Activated CD4-positive, alpha-beta T cell treated with anti-CD3 and anti-CD28 coated beads for 1 hour (primary cell): ENCODE measurements around the gene ATIC.
"Not testable (repeated sequence)": the region's sequence is repeated elsewhere in the genome, so short reads cannot be mapped to it uniquely, and the experiment has no call there.

Experiments used
- DNase-seq: peaks from one replicate; pipeline ENCODE4 v3.0.0-alpha.2; 2020

ATIC gene

DNA sequence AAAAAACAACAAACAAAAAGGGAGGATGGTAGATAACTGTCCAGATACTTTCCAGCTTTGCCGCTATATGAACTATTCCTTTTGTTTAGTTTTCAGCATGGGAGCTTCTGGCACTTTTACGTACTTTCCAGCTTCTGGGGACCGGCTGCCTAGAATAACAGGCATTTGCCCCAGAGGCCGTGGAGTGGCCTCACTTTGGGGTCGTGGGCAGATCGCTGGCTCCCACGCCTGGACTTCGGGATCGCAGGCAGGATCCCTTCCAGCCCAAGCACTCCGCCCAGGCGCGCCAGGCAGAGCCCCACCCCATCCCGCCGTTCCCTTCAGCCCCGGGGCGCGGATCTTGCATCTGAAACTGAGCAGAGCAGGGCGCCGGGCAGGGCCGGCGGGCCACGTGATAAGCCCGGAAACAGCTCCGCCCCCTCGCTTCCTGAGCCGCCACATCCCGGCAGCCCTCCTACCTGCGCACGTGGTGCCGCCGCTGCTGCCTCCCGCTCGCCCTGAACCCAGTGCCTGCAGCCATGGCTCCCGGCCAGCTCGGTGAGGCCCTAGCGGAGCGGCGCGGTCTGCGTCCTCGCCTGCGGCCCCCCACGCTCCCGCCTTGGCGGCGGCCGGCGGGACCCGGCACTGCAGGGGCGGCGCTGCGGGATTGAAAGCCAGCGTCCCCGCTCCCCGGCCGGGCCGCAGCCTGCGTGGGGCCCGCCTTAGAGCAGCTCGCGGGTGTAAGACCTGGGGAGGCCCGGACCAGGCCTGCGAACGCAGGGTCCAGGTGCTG, at the start of gene ATIC:
Gene ATIC, plus strand, starts transcription at position 435 of the 772 bp plus-strand sequence. Its CDS starts 84 bp downstream, at position 519.
- DNase-seq = peak; percentile 80

DNA sequence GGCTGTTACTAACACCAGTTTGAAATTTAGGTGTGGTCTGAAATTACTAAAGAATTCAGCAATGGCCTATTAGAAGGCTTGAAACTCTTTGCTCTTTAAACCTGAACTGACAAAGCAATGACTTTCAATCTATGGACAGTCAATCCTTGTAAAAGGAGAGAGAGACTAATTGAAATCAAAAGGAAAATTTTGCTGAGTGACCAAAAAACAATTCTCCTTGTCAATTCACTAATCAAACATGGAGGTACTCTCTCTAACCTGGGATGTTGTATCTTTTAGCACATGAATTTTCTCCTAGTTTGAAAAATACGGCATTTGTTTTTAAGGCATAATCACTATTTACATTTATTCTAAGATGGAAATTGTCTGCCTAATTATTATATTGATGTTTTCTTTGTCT, 49.6 kb upstream of the ATIC start:
- DNase-seq = no peak

DNA sequence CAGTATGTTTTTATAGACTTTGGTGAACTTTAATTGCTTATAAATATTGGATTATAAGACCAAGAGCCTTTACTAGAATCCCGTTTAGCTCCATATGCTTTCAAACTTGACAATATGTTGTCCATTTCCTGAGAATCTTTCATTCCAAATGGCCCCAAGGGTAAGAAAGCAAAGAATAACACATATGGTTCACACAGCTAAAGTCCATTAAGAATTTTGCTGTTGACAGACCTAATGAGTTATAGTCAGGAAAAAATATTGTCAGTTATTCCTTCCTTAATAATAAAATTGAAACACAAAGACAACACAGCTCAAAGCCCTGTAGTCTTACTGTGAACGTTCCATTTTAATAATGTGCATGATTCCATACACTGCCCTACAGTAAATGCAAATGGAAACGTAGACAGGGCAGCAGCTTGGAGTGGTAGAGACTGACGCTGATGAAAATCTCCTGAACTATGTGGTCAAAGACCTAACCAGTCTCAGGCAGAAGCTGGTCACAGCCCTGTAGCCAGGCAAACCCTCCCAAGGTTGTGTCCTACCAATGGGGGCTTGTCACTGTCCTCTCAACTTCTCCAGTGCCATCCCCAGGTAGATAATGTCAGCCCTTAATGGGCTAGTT, 49.0 kb upstream of the ATIC start:
- DNase-seq = no peak

DNA sequence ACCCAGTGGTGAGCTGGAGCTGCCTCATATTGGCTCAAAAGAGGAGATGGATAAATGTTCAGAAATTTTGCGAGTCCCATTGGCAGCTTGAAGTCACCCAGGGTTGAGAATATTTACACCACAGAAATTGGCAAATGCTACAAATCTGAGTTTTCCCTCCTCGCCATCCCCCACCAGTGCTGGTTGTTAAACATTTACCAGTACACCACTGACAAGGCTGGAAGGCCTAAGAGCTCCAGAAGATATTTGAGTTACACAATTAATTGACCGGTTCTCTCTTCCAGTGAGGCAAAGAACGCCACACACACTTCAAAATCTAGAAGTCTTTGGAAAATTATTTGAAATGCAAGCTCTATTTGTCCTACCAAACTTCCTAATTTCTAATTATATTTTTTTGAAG, 47.5 kb upstream of the ATIC start:
- no peak for DNase-seq

DNA sequence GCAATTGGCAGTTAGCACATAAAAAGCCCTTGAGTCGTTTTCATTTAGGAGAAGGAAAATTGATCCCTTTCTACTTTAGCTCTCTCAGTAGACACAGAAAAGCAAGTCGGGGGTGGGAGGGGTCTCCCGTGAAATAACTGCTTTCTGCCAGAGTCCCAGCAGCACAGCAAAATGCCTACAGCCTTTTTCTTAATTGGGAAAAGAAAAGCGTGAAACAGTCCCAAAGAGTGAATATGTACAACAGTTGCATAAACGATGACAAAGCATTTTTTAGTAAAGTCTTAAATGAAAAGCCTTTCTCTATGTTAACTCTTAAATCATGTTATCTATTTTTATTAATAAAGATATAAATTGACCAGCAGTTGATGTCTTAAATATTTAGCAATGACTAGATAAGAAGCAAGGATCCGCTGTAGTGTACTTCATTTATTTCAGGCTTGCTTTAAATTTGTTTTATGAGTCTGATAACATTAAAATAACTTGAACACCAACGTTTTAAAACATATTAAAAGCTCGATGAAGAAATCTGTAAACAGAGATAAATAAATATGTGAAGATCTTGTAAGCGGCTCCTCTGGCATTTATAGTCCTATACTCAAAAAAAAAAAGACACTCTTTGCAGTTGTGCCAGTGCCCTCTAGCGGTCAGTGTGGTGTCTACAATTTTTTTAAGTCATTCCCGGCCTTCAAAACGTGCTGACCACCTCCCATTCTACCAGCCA, 42.3 kb upstream of the ATIC start:
- DNase-seq = no peak

DNA sequence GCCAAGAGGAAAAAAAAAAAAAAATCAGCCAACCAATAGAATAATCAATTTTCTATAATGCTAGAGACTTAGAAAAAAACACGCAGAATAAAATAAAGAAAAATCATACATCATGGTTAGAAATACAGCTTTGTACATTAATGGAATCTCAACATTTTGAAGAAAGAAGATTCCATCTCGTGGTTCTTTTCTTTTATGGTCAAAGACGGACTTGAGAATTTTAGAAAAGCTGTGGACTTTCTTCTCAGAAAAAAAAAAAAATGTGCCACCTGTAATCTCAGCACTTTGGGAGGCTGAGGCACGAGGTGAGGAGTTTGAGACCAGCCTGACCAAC, 41.8 kb upstream of the ATIC start:
- no peak for DNase-seq

DNA sequence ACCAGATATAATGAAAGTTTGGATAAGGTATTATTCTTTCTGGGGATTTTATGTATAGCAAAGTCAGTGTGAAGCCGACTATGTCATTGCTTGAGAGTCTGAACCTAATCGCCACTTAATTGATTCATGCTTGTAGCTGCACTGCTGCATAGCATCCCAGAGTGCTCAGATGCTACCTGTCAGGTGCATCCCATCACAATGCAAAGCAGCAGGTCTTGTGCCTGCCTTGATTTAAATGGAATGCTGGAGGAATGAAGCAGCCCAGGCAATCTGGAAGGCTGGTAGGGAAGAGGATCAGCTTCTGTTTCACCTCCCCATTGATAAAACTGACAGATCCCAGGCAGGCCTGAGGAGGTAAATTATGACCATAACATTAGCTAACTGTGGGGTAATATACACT, 40.4 kb upstream of the ATIC start:
- DNase-seq = no peak

DNA sequence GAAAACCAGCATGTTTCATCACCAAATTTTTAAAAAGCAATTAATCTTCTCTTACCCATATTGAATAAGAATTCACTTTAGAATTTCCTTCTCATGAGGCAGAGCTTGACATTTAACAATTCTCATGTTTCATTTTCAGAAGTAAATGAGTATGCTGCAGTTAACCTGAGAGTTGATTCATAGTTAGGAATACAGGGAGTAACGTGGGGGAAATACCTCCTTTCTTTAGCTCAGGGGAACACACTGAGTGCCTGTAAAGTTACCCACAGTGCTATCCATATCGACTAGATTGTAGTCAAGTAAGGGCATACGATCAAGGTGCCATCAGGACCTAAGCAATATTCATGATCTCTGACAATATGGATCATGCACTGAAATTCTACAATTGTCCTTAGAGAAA, 38.9 kb upstream of the ATIC start:
- no peak for DNase-seq

DNA sequence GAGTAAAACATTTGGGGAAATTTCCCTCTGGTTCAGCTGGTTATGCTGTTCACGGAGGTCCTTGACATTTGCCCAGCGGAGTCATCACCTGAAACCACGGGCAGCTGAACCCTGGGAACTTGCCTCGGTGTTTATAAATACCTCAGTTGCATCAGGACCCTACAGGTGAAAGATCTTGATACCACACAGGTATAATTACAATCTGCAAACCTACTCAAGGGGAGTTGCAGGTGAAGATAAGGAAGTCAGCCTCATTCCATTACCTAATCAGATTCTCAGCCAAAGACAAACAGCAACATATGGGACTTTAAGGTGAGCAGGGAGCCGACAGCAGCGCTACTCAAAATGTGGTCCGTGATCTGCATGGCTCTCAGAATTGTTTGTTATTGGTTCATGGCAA, 37.0 kb upstream of the ATIC start:
- no peak for DNase-seq

DNA sequence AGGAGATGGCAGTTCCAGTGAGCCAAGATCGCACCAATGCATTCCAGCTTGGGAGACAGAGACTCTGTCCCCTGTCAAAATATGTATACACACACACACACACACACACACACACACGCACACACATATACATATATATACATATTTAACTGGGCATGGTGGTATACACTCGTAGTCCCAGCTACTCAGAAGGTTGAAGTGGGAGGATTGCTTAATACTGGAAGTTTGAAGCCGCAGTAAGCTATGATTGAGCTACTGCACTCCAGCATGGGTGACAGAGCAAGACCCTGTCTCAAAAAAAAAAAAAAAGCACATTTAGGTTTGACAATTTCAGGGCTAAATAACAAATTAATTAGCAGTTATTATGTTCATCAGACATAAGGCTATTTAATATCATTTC, 36.0 kb upstream of the ATIC start:
- no peak for DNase-seq

DNA sequence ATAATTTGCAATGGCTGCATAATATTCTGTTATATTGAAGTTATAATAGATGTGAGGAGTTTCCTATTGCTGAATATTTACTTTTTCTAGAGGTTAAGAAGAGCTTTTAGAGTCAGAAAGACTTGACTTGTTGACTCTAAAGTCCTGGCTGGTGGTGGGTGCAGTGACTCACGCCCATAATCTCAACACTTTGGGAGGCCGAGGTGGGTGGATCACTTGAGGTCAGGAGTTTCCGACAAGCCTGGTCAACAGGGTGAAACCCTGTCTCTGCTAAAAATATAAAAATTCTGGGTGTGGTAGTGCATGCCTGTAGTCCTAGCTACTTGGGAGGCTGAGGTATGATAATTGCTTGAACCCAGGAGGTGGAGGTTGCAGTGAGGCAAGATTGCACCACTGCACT, 33.9 kb upstream of the ATIC start:
- no peak for DNase-seq

DNA sequence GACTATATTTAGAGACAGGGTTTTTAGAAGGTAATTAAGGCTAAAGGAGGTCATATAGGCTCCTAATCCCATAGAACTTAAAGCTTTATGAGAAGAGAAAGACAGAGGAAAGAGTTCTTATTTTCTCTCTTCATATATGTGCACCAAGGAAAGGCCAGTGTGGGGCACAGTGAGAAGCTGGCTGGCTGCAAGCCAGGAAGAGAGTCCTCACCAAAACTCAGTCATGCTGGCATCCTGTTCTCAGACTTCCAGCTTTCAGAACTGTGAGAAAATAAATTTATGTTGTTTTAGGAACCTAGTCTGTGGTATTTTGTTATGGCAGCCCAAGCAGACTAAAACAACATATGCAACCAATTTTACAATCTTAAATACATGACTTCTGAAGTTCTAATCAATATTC, 31.5 kb upstream of the ATIC start:
- DNase-seq = no peak

DNA sequence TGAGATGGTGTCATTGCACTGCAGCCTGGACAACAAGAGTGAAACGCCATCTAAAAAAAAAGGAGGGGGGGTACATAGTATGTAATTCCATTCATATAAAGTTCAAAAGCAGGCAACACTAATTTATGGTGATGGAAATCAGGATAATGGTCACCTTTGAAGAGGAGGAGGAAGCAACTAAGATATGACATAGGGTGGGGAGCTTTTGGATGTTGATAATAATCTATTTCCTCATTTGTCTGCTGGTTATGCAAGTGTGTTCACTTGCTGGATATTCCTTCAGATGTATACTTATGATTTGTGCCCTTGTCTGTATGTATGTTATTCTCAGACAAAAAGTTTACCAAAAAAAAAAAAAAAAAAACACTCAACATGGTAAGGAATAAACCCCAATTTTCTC, 28.6 kb upstream of the ATIC start:
- DNase-seq = no peak

DNA sequence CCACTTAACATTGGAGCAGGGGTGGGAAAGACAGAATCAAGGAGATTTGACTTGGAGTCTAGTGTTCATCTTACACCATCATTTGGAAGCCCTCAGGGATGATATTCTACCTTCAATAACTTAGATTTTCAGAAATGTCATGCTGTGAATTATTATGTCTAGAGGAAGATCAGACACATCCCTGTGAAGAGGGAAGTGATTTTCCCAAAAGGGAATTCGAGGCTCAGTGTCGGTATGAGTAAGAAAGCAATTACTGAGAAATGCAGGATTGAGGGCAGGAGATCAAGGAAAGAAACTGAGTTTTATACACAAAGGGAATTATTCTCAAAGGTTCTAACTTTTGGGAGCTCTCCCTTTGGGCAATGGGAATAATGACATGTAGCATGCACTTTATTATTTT, 25.6 kb upstream of the ATIC start:
- DNase-seq = no peak

DNA sequence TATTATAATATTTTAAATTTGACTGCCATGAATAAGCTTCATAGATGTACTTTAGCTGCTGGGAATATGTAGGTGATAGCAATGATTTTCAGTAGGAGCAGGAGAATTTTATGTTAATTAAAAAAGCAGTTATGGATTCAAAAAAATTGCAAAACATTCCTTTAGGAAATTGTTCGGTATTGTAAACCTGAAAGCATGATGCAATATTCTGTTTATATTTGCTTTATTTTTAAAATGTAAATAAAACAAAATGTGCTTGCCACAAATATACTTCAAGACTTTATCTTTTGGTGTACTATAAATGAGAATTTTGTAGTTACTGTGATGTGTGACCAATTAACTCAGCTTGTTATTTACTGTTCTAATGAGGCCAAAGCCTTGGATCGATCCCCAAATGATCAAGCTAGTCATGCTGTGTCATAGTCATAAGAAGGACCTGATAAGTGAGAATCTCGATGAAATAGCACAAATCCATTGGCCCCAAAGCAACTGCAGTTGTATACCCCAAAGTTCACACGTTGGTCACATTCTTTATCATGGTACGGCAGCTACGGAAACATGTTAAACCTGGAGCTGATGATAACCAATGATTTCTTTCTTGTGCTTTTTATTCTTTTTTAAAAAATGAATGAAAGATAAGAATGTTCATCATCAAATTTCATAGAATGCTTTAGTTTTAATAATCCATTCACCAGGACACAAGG, 23.6 kb upstream of the ATIC start:
- no peak for DNase-seq

DNA sequence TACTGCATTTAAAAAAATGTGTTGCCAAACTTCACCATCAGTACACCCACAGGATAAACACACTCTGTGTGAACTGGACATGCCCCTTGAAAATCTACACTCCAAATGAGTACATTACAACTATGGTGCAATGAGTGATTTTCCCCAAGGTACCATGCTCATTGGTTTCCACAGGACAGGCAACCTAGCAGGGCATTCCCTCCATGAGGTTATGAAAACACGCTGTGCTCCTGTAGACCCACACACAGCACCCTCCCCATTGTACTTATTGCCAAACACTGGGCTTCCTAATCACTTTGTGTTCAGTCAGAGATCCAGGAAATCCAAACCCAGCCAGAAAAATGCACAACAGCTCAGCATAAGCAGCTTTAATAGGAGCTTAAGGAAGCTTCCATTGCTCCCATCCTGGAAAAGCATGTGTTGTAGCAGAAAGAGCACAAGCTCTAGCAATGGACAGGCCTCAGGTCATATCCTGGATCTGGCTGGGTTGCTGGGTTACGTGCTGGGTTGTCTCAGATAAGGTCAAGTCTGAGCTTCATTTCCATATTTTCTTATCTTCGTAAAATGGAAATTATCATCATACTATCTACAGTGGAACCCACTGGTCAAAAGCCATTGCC, 20.8 kb upstream of the ATIC start:
- no peak for DNase-seq

DNA sequence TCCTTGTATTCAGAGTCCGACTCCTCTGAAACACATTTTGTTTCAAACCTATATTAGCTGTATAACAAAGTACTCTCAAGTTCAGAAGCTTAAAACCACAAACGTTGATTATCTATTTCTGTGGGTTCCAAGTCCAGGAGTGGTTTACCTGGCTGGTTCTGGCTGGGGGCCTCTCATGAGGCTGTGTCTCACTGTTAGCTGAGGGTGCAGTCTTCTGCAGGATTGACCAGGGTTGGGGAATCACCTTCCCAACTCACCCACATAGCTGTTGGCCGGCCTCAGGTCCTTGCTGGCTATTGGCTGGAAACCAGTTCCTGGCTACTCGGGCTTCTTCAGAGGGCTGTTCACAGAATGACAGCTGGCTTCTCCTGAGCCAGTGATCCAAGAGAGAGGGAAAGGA, 18.0 kb upstream of the ATIC start:
- no peak for DNase-seq

DNA sequence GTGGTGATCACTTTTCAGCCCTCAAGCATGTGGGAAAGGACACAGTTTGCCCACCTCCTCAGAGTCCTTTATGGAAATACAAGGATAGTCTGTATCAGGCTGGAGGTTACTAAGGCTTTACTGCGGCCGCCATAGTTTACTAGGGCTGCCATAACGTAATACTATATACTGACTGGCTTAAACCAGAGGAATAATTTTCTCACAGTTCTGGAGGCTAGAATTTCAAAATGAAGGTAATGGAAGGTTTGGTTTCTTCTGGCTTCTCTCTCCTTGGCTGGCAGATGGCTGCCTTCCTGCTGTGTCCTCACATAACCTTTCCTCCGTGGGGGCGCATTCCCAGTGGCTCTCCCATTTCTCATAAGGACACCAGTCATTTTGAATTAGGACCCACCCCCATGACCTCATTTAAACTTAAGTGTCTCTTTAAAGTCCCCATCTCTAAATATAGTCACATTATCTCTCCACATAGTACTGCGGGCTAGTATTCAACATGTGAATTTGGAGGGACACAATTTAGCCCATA, 12.5 kb upstream of the ATIC start:
- no peak for DNase-seq

DNA sequence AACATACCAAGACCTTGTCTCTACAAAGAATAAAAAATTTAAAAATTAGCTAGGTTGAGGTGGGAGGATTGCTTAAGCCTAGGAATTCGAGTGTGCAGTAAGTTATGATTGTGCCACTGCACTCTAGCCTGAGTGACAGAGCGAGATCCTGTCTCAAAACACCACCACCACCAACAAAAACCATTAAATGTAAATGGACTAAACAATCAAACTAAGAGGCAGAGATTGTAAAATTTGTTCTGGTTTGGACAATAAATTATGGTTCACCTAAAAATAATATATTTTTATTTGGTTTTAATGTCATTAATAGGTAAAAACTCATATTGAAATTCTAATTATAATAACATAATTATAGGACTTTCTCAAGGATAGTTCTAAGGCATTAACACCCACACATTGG, 9.9 kb upstream of the ATIC start:
- DNase-seq = no peak

DNA sequence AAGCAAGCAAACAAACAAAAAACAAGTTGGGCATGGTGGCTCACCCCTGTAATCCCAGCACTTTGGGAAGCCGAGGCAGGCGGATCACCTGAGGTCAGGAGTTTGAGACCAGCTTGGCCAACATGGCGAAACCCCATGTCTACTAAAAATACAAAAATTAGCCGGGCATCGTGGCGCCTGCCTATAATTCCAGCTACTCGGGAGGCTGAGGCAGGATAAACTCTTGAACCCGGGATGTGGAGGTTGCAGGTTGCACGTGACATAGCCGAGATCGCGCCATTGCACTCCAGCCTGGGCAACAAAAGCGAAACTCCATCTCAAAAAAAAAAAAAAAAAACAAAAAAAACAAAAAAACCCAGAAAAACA, 617 bp upstream of the ATIC start:
- not testable (repeated sequence) for DNase-seq

DNA sequence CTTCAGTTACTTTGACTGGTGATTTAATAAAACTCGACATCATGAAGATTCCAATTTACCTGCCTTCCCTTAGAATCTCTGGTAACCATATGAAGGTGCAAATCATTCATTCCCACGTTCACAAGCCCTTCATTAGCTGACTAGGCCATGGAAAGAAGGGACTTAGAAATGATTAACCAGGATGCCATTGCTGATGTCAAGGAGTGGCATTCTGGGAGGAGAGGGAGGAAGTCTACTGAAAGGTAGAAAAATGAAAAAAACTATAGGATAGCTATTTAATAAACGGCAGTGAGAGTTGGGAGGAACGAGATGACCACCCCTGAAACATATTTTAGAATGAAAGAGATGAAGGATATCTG, 1.4 kb downstream of the ATIC start:
- DNase-seq = no peak

DNA sequence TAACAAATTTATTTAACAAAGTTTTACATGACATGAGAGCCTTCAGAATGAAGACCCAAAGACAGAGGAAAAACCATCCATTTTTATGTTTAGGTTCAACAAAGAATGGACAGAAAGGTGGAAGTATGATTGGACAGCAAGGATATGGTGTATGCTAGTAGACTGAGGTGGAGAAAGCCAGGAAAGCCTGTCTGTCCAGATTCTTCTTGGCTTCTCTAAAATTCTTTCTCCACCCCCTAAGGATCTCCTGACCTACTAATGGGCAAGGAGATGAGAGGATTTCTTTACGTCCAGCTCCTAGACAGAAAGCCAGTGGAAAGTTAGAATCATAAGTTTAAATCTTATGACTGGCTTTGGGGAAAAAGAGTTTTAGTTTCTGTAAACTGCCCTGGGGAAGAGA, 3.0 kb downstream of the ATIC start:
- no peak for DNase-seq

DNA sequence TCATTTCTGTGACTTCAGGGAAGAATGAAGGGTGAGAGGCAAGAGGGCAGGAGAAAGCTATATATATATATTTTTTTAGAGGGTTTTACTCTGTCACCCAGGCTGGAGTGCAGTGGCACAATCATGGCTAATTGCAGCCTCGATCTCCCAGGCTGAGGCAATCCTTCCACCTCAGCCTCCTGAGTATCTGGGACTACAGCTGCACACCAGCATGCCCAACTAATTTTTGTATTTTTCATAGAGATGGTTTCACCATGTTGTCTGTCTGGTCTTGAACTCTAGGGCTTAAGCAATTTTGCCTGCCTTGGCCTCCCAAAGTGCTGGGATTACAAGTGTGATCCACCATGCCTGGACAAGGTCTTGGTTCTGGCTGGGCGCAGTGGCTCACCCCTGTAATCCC, 3.4 kb downstream of the ATIC start:
- DNase-seq = no peak
